PC-3 (cell line): ENCODE data around the gene ATP8A1.
"Not testable (repeated sequence)": the region's sequence is repeated elsewhere in the genome, so short reads cannot be mapped to it uniquely, and the experiment has no call there.

ENCODE experiments used
- CTCF ChIP-seq: fragments of 300-600 bp; sonication (generic); conservative IDR thresholded peaks from 2 replicates; pipeline ENCODE4 v1.5.1; 2017; ENCODE audit warnings: antibody characterized with exemption, low read depth, mild to moderate bottlenecking, low read length
- EZH2 ChIP-seq: fragments of 300-600 bp; sonication (generic); IDR thresholded peaks from one replicate; pipeline ENCODE4 v1.6.1; 2017; ENCODE audit warnings: antibody characterized with exemption, mild to moderate bottlenecking, low read length; ENCODE audit not compliant: unreplicated experiment
- EZH2phosphoT487 ChIP-seq: fragments of 300-600 bp; sonication (generic); IDR thresholded peaks from 2 replicates; pipeline ENCODE4 v1.6.1; 2018; ENCODE audit warnings: mild to moderate bottlenecking, antibody characterized with exemption, low read length, borderline replicate concordance

- not testable (repeated sequence) for TF ChIP-seq CTCF, EZH2phosphoT487, EZH2
Measured at GRCh38 chr4:42486156-42486555, 170.7 kb downstream of the ATP8A1 start.
